ENCODE data around the gene CDH22.

The CDH22 gene

GRCh38 chr20:46317685-46318177 is 9.4 kb upstream of the CDH22 start:
- no peak for DNase-seq

GRCh38 chr20:46316984-46317684 is 8.8 kb upstream of the CDH22 start:
- DNase-seq = peak; percentile 49

- no peak for DNase-seq
Measured at GRCh38 chr20:46315311-46315710, 7.0 kb upstream of the CDH22 start.

DNA sequence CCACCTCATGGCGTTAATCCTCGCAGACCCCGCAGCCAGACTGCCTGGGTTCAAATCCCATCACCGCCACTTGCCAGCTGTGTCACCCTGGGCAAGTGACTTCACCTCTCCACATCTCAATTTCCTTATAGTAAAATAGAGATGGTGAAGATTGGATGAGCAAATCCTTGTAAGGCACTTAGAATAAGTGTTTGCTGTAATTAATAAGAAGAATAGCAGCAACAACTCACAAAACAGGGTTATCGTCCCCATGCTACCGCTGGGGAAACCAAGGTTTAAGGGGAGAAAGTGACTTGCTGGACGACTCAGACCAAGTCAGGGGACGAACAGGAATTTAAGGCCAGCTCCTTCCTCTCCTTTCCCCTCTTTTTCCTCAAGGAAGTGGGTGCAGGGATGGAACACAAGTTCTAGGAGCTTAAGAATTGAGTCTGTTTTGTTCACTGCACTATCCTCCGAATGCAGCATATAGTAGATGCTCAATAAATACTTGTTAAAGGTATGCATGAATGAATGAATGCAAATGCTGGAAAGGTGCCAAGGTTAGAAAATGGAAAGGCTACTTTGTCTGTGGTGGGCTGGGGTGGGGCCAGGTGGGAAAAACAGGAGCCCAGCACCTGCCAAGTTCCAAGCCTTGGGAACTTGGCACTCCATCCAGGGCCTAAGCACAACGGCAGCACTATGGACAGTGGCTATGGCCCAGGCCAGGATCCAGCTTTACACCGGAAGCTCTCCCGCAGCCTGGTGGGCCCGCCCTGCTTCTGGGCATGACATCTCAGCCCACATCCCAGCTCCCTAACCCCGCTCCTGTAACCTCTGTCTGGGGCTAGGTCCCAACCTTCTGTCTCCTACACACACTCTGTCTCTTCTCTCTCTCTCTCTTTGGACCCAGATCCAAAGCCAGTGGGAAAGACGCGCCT is 4.9 kb upstream of the CDH22 start:
- no peak for DNase-seq

DNA sequence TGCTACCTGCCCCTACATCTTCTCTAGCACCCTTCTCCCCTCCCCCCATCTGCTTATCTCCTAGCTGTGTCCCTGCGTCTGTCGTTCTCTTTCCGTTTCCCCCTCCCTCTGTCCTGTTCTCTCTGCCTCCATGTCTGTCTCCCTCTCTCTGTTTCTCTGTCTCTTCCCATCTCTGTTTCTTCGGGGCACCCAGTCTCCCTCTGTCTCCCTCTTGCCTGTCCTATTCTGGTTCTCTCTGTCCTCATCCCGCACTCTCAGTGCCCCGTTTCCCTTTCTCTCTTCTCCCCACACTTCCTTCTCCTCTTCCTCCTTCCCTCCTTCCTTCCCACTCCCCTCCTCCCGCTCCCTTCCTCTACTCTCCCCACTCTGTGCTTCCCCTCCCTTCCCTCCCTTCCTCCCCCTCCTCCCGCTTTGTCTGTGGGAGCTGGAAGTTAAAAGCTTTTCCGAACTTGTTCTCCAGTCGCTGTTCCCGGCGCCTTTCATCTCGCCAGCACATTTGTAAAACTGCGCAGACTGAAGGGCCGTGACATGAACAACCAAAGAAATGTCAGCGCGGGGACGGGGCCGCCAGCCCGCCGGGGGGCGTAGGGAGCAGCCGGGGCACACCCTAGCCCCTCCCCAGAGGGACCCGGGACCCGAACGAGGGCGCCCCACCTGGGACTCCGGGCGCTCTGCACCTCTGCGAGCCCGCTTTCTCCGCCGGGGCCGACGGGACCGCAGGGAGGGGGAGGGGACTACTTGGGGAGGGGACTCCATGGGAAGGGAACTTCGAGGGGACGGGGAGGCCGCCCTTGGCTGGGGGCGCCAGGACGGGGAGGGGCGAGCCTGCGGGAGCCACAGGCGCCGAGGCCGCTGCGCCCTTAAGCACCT is 4.0 kb upstream of the CDH22 start:
- no peak for DNase-seq

DNA sequence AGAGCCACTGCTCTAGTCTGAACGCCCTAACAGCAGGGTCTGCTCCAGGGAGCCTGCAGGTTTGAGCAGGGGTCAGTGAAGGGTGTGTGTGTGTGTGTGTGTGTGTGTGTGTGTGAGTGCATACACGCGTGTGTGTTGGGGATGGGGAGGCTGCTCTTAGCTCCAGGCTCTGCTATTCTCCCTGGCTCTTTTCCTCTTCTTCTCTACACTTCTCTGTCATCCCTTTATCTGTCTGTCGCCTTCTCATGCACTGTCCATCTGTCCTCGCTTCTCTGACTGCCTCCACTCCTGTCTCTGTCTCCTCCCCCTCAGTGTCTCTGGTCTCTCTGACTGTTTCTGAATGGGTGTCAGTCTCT is 3.4 kb upstream of the CDH22 start:
- DNase-seq = no peak

GRCh38 chr20:46311039-46311650 is 2.8 kb upstream of the CDH22 start:
- DNase-seq = no peak

DNA sequence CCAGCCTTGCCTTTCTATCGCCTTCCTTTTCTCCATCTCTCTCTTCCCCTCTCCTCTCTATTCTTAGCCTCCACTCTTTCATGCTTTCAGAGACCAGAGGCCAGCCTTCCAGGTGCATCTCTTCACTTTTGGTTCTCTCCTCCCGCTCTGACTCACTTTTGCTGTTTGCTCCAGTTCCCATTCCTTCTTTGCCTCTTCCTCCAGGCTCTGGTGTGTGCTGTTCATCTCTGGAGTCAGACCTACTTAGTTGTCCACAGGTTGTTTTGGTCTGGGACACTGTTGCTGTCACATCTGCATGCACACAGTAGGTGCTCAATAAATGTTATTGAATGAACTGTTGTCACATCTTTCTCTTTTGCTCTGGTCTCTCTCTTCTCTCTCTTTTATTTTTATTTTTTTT is 1.6 kb upstream of the CDH22 start:
- DNase-seq = no peak

DNA sequence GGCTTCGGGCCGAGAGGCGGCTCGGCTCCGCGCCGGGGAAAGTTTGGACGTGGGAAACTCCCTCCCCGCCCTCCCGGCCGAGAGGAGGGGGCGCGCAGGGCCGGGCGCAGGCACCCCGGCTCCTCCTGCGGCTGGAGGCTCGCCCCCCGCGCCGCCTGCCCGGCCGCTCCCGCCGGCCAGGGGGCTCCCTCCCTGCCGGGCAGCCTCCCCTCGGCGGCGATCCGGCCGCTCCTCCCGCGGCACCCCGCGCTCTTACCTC is 370 bp downstream of the CDH22 start:
- DNase-seq = no peak

- DNase-seq = no peak
Measured at GRCh38 chr20:46307139-46307998, 929 bp downstream of the CDH22 start.

GRCh38 chr20:46306743-46307138 is 1.6 kb downstream of the CDH22 start:
- DNase-seq = no peak

- no peak for DNase-seq
Measured at GRCh38 chr20:46305973-46306360, 2.3 kb downstream of the CDH22 start.

GRCh38 chr20:46305331-46305972 is 2.8 kb downstream of the CDH22 start:
- no peak for DNase-seq

GRCh38 chr20:46304852-46305251 is 3.4 kb downstream of the CDH22 start:
- DNase-seq = no peak

DNA sequence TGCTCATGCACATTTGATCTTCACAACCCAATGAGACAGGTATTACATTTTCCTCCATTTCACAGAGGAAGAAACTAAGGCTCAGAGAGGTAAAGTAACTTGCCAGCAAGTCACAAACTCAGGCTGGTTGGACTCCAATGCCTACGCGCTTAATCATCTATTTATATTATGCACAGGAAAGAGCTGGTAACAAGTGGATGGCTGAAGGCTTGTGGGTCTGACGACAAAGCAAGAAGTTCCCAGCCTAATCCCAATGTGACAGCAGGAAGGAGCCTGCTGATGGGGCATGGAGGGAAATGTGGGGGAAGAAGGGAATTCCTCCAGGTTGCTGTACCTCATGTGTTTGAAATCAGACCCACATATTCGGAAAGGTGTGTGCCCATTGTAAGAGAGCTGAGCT is 3.9 kb downstream of the CDH22 start:
- DNase-seq = no peak

DNA sequence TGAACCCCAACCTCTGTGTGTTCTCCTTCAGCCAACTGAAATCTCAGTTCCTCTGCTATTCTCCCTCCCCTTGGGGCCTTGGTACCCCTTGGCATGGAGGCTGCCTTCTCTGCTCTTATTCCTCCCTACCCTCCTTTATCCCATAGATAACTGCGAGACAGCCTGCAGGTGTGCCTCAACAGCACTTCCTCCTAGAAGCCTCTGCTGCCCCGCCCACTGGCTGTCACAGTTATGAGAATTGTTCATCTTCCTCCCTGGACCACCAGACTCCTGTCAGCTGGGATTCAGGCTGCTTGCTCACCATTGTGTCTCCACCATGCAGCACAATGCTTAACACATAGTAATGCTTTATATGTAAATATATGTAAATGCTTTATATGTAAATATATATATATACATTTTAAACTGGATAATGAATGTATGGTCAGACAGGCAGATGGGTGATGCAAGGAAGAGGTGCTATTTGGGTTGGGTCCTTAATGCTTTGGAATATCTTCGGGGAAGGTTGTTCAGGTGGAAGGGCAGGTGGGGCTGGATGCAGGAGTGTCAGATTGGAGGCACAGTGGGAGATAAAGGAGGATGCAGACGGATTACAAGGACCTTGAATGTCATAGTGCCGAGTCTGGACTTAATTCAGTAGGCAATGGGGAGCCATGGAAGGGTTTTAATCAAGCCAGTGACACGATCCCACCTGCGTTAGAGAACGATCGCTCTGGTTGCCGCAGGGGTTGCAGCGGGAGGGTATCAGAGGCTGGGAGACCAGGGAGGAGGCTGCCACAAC is 4.9 kb downstream of the CDH22 start:
- DNase-seq = no peak

GRCh38 chr20:46302106-46302505 is 6.2 kb downstream of the CDH22 start:
- DNase-seq = no peak

DNA sequence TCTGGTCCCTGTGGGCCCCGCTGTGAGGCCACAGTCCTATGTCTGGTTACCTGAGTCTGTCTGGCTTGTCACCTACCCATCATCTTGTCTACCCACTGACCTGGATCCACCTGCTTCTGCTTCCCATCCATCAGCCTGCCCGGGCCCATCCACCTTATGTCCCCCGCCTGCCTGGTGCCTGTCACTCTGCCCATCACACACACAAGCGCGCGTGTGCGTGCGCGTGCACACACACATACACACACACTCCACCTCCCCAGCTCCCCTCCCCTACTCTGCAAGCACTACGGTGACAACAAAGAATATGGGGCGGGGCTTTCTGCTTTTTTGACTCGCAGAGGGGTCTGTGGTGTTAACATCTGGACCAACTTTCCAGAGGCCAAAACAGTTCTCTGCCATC is 8.0 kb downstream of the CDH22 start:
- DNase-seq = no peak

GRCh38 chr20:46299078-46299477 is 9.2 kb downstream of the CDH22 start:
- no peak for DNase-seq

DNA sequence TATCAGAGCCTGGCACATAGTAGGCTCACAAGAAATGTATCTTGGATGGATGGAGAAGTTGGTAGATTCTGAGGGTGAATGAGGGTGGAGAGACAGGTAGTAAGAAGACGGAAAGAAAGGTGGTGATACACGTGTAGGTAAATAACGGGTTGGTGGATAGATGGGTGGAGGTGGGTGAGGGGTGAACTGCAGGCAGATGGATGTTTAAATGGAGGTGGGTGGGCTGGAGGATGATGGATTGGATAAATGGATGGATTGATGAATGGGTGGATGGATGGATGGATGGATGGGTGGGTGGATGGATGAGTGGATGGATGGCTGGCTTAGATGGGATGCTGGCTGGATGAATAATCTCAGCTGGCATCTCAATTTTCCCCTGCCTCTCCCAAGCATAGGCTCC is 9.9 kb downstream of the CDH22 start:
- no peak for DNase-seq

Measured in NCI-H2081 treated with DMSO at 0.1 percent for 48 hours (cell line).